IgD-negative memory B cell (primary cell): ENCODE data around the gene STK31. TPM values are rescaled to one million over a fixed set of nuclear protein-coding genes. Genes with fewer than 3 reads are reported as not detected.
"Not testable (repeated sequence)": the region's sequence is repeated elsewhere in the genome, so short reads cannot be mapped to it uniquely, and the experiment has no call there.

Experiments
- H3K27ac Mint-ChIP-seq, 3 donors: one replicate each; pipeline ENCODE4 v1.8.0; 2020 to 2022; ENCODE audit warnings: mild to moderate bottlenecking in 3 of 3, mixed read lengths in 3 of 3, moderate library complexity in 1 of 3
- H3K27me3 Mint-ChIP-seq: one replicate; pipeline ENCODE4 v1.8.0; 2021; ENCODE audit warnings: mixed read lengths
- H3K36me3 Mint-ChIP-seq: one replicate; pipeline ENCODE4 v1.8.0; 2020; ENCODE audit warnings: mild to moderate bottlenecking, mixed read lengths
- H3K4me1 Mint-ChIP-seq, 3 donors: one replicate each; pipeline ENCODE4 v1.8.0; 2020 to 2022; ENCODE audit warnings: mixed read lengths in 3 of 3, mild to moderate bottlenecking in 1 of 3
- H3K4me3 Mint-ChIP-seq, 4 donors: one replicate each; pipeline ENCODE4 v1.8.0; 2020 to 2022; ENCODE audit warnings: mild to moderate bottlenecking in 4 of 4, mixed read lengths in 4 of 4, moderate library complexity in 3 of 4
- H3K9me3 Mint-ChIP-seq, 3 donors: one replicate each; pipeline ENCODE4 v1.8.0; 2020 to 2021; ENCODE audit warnings: mixed read lengths in 3 of 3, mild to moderate bottlenecking in 1 of 3
- polyA plus RNA-seq: library from polyadenylated mRNA; unstranded; fragments of 300-500 nt; fragmentation: Illumina TruSeq; gene quantifications from one replicate; pipeline ENCODE4 v1.2.3, GENCODE V29; 2021

The STK31 gene
- polyA plus RNA-seq, 1 donor from 2014 or later = not detected

DNA sequence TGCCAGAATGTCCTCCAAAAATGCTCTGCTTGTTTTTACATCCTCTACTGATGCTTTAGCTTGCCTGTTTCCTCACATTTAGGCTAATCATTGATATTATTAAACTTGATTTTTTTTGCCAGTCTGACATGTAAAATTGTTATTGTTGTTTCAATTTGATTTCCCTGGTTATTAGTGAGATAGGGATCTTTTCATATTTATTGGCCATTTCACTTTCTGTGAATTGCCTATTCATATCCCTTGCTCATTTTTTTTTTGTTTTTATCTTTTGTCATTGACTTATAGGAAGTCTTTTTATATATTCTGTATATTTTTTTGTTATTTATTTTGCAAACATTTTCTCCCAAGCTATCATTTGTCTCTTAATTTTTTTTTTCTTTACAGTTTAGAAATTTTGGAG lies 16.8 kb upstream of the STK31 start:
- no peaks in the 10 kb centered on the region for H3K9me3 Mint-ChIP-seq
- H3K4me3 Mint-ChIP-seq = no peak overlapping the region
- peaks cover 0 to 4% (median 0%) of the 10 kb centered on the region in 3 donors for H3K4me1 Mint-ChIP-seq
- peaks cover 11% of the 10 kb centered on the region for H3K36me3 Mint-ChIP-seq
- H3K27me3 Mint-ChIP-seq = no peaks in the 10 kb centered on the region
- no peak overlapping the region for H3K27ac Mint-ChIP-seq

DNA sequence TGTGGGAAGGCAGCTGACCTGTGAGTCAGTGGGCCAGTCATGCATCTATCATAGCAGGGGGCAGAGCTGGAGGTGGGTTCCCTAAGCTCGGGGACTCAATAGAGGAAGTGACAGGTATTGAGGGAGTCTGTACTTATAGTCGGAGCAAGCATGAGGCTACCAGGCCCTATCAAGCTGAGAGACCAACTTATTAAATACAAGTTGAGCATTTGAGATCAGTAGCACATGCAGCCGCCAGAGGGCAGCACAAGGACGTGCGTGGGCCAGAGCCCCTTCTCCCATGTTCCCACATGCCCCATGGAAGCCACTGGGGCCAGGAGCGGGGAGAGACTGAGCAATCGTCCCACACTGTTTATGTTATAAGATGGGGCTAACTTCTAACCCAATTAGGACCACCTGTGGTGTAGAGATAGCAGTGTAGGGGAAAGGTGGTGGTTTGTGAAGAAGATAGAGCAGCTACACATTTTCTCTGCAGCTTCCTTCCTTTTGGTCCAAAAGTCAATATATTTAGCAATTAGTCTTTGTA lies 13.0 kb upstream of the STK31 start:
- H3K36me3 Mint-ChIP-seq = peaks cover 7% of the 10 kb centered on the region
- H3K4me1 Mint-ChIP-seq = no peaks in the 10 kb centered on the region
- H3K27me3 Mint-ChIP-seq = no peaks in the 10 kb centered on the region
- no peaks in the 10 kb centered on the region for H3K9me3 Mint-ChIP-seq
- no peak overlapping the region for H3K27ac Mint-ChIP-seq
- H3K4me3 Mint-ChIP-seq = no peak overlapping the region

DNA sequence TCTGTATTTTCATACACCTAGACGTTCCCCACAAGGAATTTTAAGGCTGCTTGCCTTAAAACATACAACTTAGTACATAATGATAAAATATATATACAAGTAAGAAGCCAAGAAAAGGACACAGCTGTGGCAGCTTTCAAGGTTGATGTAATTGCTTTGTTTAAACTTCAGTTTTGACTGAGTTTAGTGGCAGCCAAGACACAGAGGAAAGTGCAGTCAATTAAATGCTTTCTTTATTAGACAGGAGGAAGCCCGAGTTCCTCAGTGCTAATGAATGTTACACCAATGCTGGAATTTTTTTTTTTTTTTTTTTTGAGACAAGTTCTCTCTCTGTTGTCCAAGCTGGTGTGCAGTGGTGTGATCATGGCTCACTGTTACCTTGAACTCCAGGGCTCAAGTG lies 11.2 kb upstream of the STK31 start:
- no peaks in the 10 kb centered on the region for H3K9me3 Mint-ChIP-seq
- H3K4me1 Mint-ChIP-seq = no peaks in the 10 kb centered on the region
- no peak overlapping the region for H3K27ac Mint-ChIP-seq
- H3K27me3 Mint-ChIP-seq = no peaks in the 10 kb centered on the region
- H3K4me3 Mint-ChIP-seq = no peak overlapping the region
- H3K36me3 Mint-ChIP-seq = peaks cover 4% of the 10 kb centered on the region

DNA sequence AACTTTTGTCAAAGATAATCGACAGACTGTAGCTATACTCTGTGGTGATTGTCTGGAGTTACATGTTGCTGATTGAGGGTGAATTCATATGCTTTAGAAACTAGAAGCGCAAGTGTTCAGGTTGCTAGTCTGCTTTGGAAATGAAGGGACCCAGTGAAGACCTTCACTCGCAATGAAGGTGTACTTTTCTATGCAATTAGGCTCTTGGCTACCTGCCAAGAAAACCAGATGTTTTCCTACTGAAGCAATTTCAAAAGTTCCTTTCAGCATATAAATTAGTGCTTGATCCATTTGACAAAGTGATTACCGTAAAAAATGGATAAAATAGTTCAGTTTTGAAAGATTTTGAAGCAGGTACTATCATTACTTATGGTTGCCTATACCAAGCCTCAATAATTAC lies 10.0 kb upstream of the STK31 start:
- no peak overlapping the region for H3K4me3 Mint-ChIP-seq
- H3K27ac Mint-ChIP-seq = no peak overlapping the region
- H3K4me1 Mint-ChIP-seq = no peaks in the 10 kb centered on the region
- H3K36me3 Mint-ChIP-seq = peaks cover 12% of the 10 kb centered on the region
- H3K27me3 Mint-ChIP-seq = no peaks in the 10 kb centered on the region
- H3K9me3 Mint-ChIP-seq = peaks cover 0 to 3% (median 3%) of the 10 kb centered on the region in 3 donors

DNA sequence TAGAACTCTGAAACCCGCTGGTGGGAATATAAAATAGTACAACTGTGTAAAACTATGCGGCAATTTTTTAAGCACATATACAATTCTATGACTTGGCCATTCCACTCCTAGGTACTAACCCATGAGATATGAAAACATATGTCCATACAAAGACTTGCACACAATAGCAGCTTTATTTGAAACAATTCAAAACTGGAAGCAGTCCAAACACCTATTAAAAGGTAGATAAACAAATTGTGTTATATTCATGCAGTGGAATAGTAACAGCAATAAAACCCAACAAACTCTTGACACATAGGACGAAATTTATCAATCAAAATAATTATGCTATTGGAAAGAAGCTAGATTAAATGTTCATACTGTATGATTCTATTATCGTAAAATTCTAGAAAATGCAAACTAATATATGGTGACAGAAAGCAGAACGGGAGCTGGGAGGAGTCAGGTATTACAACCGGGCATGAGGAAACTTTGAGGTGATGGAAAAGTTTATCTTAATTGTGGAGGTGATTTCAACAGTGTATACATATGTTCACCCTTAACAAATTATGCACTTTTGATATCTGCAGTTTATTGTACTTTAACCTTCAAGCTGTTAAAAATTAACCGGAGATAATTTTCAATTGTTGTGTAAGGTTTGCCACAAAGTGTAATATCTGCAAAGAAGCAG lies 803 bp upstream of the STK31 start:
- Mint-ChIP-seq H3K36me3 (peaks cover 16% of the 10 kb centered on the region), H3K27me3 (no peaks in the 10 kb centered on the region), H3K27ac (peak overlapping the region in 1 of 3 donors; percentile 32), H3K4me3 (no peak overlapping the region), H3K4me1 (no peaks in the 10 kb centered on the region), H3K9me3 (peaks cover 4 to 11% (median 5%) of the 10 kb centered on the region in 3 donors)

DNA sequence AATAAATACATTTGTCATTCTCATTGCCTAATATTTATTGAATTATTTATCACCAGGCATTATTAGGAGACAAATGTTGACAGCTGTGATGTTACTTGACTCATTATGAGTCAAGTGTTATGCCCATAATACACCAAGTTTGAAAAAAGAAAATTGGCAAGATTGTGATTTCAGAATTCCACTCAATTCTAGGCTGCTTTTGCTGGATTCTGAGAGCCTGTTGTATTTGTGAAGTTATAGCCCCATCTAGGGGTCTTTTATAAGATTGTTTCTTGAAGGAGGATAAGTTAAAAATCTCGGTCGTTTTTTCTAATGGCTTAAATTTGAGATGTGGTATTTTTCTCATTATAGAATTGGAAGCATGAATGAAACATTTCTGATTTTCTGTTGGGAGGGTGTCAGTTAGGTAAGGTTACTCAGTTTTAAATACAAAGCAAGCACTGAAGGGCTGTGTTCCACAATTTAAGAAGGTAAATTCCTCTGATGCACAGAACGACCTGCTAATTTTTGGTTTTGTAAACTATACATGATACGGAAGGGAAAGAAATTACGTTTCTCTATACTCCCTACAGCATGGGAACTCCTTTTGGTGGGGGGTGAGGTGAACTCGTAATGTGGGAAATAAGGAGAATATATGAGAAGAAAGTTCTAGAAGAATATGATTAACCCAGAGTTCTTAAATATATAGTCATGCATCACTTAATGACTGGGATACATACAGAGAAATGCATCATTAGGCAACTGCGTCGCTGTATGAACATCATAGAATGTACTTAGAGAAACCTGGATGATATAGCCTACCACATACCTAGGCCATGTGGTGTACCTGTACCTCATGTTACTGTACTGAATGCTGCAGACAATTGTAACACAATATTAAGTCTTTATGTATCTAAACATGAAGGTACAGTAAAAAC lies 2.6 kb downstream of the STK31 start:
- Mint-ChIP-seq H3K4me1 (no peaks in the 10 kb centered on the region), H3K9me3 (no peaks in the 10 kb centered on the region), H3K27ac (no peak overlapping the region)

DNA sequence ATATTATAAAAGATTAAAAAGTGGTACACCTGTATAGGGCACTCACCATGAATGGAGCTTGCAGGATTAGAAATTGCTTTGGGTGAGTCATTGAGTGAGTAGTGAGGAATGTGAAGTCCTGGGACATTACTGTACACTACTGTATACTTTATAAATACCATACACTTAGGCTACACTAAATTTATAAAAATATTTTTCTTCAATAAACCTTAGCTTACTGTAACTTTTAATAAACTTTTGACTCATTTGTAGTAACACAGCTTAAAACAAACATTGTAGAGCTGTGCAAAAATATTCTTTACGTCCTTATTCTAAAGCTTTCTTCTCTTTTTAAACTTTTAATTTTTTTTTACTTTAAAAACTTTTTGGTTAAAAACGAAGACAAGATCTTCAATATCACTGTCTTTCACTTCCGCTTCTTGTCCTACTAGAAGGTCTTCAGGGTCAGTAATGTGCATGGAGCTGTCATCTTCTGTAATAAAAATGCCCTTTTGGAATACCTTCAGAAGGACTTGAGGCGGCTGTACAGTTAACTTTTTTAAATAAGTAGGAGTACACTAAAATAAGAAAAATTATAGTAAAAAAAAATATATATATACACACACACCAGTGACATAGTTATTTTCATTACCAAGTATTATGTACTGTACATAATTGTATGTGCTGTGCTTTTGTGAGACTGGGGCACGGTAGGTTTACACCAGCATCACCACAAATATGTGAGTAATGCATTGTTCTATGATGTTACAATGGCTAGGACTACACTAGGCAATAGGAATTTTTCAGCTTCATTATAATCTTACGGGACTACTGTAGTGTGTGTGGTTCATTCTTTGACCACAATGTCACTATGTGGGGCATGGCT lies 3.5 kb downstream of the STK31 start:
- H3K9me3 Mint-ChIP-seq = no peaks in the 10 kb centered on the region
- H3K4me3 Mint-ChIP-seq = no peak overlapping the region
- no peaks in the 10 kb centered on the region for H3K4me1 Mint-ChIP-seq
- no peak overlapping the region for H3K27ac Mint-ChIP-seq
- H3K27me3 Mint-ChIP-seq = no peaks in the 10 kb centered on the region
- no peaks in the 10 kb centered on the region for H3K36me3 Mint-ChIP-seq

More for the DNA sequence above, 2.6 kb downstream of the STK31 start:
- H3K27me3 Mint-ChIP-seq = no peaks in the 10 kb centered on the region
- H3K4me3 Mint-ChIP-seq = no peak overlapping the region
- H3K36me3 Mint-ChIP-seq = no peaks in the 10 kb centered on the region

DNA sequence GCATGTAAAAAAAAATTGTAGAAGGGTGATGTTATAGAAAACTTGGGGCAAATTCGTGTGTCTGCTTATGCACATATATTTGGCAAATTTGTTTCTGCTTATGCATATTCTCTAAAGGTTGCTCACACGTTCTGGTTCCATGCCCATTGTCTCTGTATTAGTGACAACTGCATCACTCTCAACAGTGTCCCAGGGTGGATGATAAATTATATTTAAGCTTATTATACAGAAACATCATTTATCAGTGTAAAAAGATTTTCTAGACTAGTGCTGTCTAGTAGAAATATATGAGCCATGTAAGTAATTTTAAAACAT lies 4.1 kb downstream of the STK31 start:
- Mint-ChIP-seq H3K9me3 (no peaks in the 10 kb centered on the region), H3K27me3 (no peaks in the 10 kb centered on the region), H3K27ac (no peak overlapping the region), H3K4me1 (no peaks in the 10 kb centered on the region), H3K36me3 (no peaks in the 10 kb centered on the region), H3K4me3 (no peak overlapping the region)

DNA sequence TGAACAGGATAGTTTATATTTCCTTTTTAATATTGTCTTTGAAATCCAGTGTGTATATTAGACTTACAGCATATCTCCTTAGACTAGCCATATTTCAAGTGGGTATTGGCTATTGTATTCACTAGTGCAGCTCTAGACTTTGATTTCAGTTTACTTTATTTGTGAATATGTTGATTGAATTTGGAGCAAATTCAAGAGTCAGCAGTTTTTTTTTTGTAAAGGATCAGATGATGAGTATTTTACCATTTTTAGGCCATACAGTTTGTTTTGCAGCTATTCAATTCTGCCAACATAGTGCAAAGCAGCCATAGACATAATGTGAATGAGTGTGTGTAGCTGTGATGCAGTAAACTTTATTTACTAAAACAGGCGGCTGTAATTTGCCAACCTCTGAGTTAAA lies 4.6 kb downstream of the STK31 start:
- H3K27me3 Mint-ChIP-seq = no peaks in the 10 kb centered on the region
- H3K36me3 Mint-ChIP-seq = no peaks in the 10 kb centered on the region
- no peak overlapping the region for H3K27ac Mint-ChIP-seq
- no peaks in the 10 kb centered on the region for H3K4me1 Mint-ChIP-seq
- no peak overlapping the region for H3K4me3 Mint-ChIP-seq
- H3K9me3 Mint-ChIP-seq = no peaks in the 10 kb centered on the region

DNA sequence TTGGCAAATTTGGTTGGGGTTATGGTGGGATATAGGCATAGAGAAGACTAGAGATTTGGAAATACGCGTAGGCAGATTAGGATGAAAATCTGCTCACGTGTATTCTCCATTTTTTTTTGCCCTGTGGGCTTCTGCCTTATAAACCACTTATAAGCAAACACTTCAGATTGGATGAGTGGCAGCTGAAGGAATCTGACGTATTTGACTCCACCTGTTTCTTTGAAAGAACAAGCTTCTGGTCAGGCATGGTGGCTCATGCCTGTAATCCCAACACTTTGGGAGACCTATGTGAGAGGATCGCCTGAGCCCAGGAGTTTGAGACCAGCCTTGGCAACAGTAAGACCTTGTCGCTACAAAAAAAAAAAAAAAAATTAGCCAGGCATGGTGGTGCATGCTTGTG lies 5.1 kb downstream of the STK31 start:
- no peaks in the 10 kb centered on the region for H3K27me3 Mint-ChIP-seq
- H3K4me3 Mint-ChIP-seq = no peak overlapping the region
- no peaks in the 10 kb centered on the region for H3K4me1 Mint-ChIP-seq
- no peaks in the 10 kb centered on the region for H3K36me3 Mint-ChIP-seq
- H3K9me3 Mint-ChIP-seq = no peaks in the 10 kb centered on the region
- H3K27ac Mint-ChIP-seq = no peak overlapping the region

DNA sequence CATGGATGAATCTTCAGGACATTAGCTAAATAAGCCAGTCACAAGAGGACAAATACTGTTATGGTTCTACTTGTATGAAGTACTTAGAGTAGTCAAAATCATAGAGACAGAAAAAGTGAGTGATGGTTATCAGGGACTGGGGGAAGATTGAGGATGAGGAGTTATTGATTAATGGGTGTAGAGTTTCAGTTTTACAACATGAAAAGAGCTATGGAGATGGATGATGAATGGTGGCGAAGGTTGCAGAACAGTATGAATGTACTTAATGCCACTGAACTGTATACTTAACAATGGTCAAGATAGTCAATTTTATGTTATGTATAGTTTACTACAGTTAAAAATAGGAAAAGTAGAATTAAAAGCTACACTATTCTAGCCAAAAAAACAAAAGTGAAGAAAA lies 7.8 kb downstream of the STK31 start:
- Mint-ChIP-seq H3K4me3 (no peak overlapping the region), H3K27me3 (no peaks in the 10 kb centered on the region), H3K9me3 (no peaks in the 10 kb centered on the region), H3K27ac (no peak overlapping the region), H3K4me1 (no peaks in the 10 kb centered on the region), H3K36me3 (no peaks in the 10 kb centered on the region)

DNA sequence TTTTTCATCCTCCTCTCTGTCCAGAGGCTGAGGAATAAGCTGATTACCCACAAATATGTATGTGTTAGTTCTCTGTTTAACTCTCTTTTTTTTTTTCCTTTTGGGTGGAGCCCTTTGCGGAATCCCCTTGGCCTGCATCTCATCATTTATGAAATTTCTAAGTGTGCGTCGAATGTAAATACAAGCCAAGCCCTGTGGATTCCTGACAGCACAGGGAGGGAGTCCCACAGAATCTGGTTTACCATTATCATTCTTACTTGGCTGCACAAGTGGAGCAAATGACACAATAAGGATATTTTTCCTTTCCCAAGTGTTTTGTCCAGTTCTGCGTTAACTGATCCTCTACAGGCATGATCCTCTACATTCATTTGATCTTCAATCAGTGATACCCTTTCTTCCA lies 11.4 kb downstream of the STK31 start:
- H3K27me3 Mint-ChIP-seq = no peaks in the 10 kb centered on the region
- H3K4me3 Mint-ChIP-seq = no peak overlapping the region
- H3K27ac Mint-ChIP-seq = no peak overlapping the region
- peaks cover 2% of the 10 kb centered on the region for H3K36me3 Mint-ChIP-seq
- no peaks in the 10 kb centered on the region for H3K4me1 Mint-ChIP-seq
- no peaks in the 10 kb centered on the region for H3K9me3 Mint-ChIP-seq

DNA sequence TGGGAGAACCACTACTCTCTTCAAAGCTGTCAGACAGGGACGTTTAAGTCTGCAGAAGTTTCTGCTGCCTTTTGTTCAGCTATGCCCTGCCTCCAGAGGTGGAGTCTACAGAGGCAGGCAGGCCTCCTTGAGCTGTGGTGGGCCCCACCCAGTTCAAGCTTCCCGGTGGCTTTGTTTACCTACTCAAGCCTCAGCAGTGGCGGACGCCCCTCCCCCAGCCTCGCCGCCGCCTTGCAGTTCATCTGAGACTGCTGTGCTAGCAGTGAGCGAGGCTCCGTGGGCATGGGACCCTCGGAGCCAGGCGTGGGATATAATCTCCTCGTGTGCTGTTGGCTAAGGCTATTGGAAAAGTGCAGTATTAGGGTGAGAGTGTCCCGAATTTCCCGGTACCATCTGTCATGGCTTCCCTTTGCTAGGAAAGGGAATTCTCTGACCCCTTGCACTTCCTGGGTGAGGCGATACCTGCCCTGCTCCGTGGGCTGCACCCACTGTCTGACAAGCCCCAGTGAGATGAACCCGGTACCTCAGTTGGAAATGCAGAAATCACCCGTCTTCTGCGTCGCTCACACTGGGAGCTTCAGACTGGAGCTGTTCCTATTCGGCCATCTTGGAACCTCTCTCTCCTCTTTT lies 12.7 kb downstream of the STK31 start:
- H3K9me3 Mint-ChIP-seq, H3K4me1 Mint-ChIP-seq, H3K27ac Mint-ChIP-seq, H3K27me3 Mint-ChIP-seq, H3K36me3 Mint-ChIP-seq, H3K4me3 Mint-ChIP-seq: not testable (repeated sequence)

DNA sequence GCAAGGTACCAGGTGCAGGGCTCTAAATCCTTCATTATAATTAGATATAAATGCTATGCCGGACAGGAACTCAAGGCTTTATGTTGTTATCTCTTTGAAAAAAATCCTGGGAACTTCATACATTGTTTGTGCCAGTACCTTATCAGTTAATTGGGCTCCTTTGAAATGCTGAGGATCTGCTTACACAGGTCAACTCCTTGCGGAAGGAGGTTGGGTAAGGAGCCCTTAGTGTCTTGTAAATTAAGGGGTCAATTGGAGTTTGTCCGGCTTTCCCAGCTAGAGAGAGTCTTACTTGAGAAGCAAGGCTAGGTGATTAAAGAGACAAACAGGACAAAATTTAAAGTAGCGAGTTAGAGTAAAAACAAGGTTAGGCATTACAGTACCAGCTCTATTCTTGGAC lies 14.1 kb downstream of the STK31 start:
- not testable (repeated sequence) for H3K9me3 Mint-ChIP-seq, H3K27ac Mint-ChIP-seq, H3K27me3 Mint-ChIP-seq, H3K4me1 Mint-ChIP-seq, H3K36me3 Mint-ChIP-seq, H3K4me3 Mint-ChIP-seq

DNA sequence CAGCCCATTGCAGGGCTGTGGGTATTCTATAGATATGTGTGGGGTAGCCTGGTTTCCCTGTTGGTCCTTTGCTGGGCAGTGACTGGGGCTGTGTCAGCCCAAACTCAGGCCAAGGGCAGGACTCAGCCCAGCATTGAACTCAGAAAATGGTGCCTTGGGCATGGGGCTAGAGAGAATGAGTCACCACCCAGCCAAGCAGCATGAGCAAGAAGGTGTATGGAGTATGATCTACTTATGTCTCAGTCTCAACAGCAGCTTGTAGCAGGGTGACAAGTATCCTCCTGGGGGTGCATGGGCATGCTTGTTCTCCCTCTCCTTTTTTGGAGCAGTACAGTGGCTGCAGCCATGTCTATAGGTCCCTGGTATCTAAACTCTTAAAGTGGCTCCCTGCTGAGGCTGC lies 32.0 kb downstream of the STK31 start:
- Mint-ChIP-seq H3K36me3 (peaks cover 5% of the 10 kb centered on the region), H3K9me3 (peaks cover 6 to 18% (median 13%) of the 10 kb centered on the region in 3 donors), H3K4me1 (peaks cover 0 to 1% (median 0%) of the 10 kb centered on the region in 3 donors), H3K4me3 (peak overlapping the region in 1 of 4 donors; percentile 44), H3K27me3 (no peaks in the 10 kb centered on the region), H3K27ac (no peak overlapping the region)
